Measurements from ENCODE around the gene MGMT.

The MGMT gene

DNA sequence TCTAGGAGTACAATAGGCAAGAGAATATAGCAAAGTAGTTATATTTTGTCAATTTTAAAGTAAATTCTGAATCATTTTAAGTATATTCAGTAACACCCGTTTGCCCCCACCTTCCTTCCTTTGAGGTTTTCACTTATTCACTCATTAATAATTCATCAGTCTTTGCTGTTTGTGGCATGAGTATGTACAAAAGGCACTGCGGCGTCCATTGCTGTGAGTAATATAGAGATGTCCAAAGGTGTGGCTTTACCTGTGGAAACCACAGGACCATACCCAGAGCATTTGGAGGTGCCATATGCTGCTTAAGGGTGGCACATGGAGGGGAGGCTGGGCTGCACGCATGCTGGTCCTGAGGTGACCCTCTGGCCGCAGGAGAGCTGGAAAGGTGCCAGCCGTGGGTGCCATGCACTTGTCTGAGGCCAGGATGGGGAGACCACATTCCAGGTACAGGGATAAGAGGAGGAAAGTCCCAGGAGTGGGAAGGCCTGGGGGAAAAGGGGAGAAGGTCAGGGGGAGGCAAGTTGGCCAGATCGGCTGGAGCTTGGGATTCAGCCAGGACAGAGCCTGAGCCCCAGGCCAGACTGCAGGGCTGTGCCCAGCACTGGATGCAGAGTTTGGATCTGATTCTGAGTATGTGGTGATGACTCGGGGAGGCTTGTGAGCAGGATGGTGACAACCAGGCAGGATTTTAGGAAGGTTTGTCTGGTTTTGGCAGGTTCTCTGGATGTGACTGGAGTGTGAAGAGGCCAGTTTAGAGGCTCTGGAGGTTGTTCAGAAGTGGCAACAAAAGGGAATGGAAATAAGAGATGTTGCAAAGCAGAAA is 223.4 kb downstream of the MGMT start:
- no peak for DNase-seq (ENCODE audit: low read depth)

DNA sequence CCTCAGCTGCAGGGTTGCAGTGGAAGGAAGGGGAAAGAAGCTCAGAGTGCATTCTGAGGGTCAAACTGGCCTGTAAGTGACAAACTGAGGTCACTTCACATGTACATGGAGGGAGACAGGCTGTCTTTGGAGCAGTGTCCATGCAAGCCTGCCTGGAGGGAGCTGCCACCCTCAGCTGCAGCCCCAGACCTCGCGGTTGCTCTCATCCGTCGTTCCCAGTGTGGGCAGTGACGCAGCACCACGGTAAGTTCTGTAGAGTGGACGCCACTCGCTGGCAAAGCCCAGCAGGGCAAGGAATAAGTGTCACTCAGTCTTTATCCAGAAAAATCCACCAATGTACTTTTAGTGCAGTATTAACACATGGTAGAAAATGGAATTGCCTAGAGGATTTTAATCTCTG is 225.7 kb downstream of the MGMT start:
- DNase-seq (ENCODE audit: low read depth) = no peak

DNA sequence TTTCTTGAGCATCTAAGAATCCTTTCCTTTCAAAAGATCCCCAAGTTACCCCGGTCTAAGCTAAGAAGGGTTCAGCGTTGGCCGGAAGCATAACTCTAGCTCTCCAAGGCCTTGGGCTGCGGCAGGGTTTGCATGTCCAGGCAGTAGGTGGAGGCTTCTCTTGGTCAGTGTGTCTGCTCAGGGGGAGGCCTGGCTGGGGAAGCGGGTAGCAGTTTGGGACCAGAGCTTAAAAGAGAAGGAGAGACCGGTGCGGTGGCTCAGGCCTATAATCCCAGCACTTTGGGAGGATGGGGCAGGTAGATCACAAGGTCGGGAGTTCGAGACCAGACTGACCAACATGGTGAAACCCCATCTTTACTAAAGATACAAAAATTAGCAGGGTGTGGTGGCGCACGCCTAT is 226.3 kb downstream of the MGMT start:
- no peak for DNase-seq (ENCODE audit: low read depth)

DNA sequence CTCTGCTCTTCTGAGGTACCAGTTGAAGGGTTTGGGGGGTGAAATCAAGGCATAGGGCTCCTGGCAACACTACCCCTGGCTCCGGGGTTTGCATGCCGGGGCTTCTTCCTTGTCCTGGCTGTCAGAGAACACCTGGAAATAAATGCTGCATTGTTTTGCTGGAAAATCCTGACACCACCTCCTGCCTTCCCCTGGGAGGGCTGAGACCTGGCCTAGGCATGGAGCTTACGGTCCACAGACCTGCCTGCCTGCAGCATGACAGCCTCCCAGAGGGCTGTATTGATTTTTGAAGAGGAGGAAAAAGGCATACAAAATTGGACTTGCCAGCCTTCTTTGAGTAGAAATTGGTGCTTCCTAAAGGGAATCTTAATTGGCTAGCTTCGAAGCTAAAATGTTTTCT is 227.1 kb downstream of the MGMT start:
- no peak for DNase-seq (ENCODE audit: low read depth)

DNA sequence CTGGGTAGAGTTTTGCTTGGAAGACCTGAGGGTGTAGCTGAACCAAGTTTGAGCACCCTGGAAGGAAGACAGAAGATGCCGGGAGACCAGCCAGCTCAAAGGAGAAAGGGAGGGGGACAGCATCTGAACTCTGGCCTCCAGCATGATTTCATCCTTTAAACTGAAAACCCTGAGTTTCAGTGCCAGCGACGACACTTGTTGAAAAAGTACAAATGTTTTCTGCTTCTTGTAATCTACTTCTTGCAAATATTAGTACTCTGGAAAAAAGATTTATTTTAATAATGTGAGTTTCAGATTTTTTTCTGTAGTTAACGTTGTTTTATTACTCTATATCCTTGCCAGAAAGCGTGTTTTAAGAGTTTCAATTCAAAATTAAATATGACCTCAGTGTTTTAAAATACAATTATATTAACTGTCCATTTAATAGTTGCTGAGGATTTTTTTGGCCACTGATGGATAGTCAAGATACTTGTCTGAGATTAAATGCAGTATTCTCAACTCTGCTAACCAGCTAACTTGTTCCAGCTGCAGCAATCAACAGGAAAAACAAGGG is 227.7 kb downstream of the MGMT start:
- no peak for DNase-seq (ENCODE audit: low read depth)

DNA sequence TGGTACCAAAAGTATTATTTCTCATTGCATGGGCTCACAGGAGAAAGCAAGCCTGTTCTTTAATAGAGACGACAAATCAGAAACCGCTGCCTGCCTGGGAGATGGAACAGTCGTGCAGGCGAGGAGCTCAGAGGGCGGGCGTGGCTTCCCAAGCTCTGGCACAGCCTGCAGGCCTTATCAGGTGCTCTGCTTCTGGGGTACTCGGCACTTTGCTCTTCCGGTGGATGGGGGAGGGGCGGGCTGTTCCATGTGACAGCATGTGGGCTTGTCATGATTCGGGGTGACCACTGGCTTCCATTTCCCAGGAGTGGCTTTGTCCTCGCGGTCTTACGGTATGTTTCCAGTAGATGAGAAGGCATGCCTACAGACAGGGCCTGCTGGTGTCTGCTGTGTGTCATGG is 228.6 kb downstream of the MGMT start:
- no peak for DNase-seq (ENCODE audit: low read depth)

DNA sequence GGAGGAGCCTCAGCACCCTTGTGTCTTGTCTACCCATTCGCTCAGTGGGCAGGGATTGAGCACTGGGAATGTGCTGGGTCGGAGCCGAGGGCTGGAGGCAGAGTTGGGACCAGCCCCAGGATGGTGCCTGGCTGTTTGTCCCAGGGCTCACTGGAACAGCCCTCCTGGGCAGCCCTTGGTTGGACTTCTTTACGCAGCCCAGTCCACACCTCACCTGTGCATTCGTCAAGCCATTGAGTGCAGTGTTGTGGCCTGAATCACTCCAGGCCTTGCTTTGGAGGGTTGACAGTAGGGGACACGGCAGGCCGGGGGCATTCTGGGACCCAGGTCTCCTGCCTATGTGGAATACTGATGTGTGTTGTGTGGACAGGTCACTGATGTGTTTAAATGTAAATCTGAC is 229.6 kb downstream of the MGMT start:
- no peak for DNase-seq (ENCODE audit: low read depth)

DNA sequence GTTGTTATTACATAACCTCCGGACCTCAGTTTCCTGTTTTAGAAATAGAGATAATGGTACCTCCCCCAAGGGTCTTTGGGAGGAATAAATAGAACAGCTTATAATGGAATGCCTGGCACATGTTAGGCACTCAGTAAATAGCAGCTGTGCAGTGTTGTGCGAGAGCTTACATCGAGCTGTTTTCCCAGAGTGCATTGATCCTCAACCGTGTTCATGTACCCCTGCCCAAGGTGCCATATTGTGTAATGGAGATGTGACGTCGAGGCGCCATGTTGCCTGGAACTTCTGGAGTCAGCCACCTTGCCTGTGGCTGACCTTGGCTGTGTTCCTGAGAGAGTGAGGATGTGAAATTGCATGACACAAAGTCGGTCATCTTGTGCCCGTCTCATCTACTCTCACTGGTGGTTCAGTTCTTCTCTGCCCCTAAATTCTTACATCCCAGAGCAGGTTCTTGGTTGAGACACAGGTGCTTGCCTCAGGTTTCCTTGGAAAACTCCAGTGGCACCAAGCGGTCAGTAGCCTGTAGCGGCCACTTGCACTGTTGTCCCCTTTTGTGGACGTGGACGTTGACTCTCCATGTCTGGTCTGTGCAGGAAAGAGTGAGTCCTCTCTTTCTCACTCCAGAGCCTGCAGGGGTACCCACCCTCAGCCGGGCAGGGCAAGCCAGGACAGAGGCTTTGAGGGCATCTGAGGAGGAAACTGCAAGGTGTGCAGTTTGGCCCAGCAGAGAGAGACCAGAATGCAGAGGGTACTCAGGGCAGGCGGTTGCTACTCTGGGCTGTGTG is 230.6 kb downstream of the MGMT start:
- DNase-seq (ENCODE audit: low read depth) = no peak

DNA sequence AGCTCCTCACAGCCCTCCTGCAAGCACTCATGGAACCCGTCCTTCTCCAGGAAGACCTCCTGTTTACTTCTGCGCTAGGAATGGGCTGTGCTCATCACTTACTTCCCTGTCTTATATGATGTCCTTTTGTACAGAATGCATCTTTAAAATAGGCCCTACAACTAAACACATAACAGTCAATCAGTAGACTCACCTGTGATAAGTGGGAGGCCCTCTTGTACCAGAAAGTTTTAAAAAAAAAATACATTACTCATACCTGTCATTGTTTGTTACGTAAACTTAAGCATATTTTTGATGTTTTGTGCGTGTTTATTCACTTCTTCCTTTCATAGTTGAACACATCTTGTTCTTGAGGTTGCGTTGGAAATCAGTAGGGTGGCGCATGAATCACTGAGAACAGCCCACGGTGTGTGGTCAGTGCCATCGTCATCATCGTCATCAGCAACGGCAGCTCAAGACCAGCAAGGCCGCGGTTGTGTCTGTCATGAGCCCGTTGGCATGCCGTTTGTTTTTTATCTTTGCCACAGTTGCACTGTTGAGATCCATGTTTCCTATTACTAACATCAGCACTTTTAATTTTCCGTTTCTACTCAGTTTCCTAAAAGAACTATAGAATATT is 232.8 kb downstream of the MGMT start:
- DNase-seq (ENCODE audit: low read depth) = no peak

DNA sequence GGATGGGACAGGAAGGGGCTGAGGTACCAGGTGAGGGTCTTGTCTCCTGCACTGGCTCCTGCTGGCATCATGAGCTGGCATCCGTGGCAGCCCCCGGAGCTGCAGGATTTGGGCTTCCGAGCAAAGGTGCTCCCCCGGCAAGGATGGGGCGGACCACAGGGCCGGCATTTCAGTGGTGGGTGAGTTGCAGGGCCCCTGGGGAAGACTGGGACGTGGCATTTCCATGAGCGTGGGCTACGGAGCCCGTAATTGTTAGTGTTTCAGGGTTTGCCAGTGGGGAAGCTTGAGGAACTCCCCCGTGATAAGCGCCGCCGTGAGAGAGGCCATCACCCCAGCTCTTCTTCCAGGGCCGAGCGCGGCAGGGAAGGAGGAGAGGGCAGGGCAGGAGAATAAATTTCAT is 235.6 kb downstream of the MGMT start:
- DNase-seq (ENCODE audit: low read depth) = no peak

DNA sequence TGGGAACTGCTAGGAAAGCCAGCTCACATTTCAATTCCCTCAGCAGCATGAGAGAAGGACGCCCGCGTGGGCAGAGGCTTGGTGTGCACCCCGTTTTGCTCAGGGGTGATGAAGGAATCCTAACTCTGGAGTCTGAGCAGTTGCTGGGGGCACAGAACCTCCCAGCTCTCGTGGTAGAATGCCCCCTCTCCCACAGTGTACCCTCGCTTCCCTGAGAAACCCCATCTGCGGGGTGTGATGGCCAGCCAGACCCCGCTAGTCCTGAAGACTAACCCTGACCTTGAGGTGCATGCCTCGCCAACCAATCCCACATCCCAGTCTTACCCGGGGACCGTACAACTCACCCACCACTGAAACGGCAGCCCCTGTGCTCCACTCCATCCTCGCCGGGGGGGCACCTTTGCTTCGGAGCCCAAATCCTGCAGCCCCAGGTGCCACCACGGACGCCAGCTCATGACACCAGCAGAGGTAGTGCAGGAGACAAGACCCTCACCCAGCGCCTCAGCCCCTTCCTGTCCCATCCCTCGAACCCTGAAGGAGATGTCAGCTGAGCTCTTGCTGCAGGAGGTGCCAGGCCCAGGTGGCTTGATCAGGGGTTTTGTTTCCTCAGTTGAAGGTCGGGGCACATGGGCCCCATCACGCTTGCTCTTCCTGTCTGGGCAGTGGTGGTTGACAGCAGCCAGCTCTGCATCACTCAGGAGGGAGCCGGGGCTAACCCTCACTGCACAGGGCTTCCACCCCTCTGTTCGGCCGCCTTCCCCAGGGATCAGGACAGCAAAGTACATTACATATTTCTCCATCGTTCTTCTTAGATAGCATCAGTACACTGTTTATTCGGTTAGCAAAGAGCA is 236.5 kb downstream of the MGMT start:
- no peak for DNase-seq (ENCODE audit: low read depth)

DNA sequence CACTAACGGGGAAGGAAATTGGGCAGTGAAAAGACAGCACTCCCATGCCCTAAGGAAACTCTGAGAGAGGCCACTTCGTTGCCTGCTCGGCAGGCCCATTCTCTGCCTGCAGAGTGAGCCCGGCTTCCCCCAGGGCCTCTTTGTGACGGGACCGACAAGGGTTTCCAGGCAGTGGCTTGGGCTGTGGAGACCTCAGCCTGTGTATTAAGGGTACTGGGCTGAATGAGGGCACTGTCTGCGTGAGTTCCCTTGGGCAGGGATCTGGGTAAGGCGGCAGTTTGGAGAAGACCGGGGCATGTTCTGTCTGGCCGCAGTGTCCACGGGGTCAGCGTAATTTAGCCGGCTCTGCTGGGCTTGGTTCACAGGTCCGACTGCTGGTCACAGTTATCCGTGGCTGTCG is 237.2 kb downstream of the MGMT start:
- no peak for DNase-seq (ENCODE audit: low read depth)

DNA sequence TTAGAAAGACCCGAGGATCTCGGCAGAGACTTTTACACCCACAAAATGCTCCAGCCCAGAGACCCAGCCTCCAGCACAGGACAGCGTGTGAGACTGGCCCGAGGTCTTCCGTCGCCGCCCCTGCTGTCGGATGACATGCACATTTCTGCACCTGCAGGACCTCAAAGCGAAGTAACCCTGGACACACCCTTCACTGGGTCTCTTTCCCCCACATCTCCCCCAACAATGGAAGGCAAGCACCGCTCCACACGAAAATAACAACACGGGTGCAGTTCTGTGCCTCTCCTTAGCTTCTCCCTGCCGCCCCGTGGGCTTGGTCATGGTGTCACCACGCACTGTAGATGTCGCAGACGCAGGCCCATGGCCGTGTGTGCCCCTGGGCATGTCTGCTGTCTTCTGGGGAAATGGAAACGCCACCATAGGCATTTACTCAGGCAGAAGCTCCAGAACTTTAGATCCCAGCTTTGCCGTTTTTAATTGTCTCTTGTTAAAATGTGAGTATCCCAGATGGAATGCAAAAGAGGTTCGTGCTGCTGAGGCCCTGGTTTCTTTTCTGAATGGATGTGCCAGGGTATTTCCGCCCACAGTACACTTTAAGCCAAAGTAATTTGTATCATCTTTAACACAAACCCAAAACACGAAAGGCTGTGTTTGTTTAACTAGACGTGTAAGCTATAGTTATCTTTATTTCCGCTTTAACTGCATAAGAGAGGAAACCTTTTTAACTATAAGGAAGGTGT is 237.9 kb downstream of the MGMT start:
- no peak for DNase-seq (ENCODE audit: low read depth)

DNA sequence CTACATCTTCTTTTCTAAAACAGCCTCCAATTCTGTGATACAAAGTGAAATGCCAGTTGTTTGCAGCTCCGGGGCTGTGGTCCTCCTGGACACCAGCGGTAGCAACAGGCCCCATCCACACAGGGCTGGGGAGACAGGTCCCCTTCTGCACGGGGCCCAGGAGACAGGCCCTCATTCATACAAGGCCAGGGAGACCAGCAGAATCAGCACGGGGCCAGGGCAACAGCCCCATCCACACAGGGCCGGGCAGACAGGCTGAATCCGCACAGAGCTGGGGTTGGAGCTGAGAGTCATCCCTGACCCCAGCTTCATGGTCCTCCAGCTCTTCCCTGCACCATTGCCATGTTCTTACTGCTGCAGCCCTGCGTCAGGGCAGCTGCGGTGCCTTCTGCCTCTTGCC is 238.6 kb downstream of the MGMT start:
- DNase-seq (ENCODE audit: low read depth) = no peak

DNA sequence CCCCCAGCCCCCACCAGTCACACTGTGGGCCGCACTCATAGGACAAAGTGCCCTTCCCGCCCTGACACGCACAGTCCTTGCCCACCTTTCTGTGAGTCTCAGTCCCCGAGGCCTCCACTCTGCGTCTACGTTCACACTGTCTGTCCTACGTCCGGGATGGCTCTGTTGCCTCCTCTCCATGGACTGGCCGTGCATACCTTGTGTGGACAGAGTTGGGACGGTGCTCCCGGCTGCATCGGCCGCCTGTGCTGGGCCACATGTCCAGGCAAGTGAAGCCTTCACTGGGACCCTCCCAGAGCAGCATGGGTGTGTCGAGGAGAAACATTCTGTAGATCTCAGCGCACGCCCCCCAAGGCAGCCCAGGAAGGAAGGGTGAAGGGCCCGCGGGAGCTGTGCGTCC is 239.0 kb downstream of the MGMT start:
- no peak for DNase-seq (ENCODE audit: low read depth)

DNA sequence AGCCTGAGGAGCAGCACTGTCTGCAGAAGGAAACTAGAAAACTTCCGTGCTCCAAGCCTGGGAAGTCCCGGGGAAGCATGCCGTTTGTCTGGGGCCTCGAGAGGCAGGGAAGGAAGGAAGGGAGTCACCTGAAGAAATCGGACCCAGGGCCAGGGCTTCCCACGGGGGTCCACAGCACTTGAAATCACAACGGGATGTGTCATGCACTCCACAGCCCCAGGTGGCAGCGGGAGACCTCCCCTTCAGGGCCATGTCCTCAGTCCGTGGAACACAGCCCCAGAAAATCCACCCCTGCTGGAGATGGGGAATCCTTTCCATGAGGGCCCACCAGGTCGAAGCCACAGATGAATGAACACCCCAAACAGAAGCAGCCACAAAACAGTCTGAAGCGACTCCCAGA is 239.5 kb downstream of the MGMT start:
- DNase-seq (ENCODE audit: low read depth) = no peak

DNA sequence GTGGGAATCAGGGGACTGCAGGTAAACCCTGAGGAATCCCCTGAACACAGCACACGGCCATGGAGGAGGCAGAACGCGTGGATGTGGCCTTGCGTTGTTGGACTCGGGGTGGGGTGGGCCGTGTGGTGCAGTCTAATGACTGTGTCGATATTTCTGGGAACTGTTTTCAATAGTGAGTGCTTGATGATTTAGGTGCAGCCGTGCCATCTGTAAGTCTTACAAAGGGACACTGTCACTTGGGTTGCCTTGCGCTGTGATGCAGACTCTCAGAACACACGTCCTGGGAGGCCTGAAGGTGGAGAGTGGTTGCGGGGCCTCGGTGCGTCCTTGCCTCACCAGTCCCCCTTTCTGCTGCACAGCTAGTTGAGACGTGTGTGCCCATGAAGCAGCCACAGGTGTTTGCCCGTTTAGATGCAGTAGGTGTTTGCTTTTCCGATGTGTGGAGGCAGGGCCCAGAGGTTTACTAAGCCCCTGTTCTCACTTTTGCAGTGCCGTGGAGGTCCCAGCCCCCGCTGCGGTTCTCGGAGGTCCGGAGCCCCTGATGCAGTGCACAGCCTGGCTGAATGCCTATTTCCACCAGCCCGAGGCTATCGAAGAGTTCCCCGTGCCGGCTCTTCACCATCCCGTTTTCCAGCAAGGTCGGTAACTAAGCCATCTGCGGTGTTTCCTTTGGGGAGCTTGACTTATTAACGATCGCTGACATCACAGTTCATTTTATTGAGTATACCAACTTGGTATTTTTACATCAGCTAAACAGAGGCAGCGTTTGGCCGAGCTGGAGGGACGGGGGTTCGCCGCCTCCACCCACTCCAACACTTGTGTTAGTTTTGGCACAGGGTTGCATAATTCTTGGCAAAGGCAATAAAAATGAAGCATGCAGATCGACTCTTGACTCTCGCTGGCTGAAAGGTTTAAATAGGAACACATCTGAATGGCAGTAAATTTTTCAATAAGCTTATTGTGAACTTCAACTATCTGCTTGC is 240.7 kb downstream of the MGMT start:
- no peak for DNase-seq (ENCODE audit: low read depth)

DNA sequence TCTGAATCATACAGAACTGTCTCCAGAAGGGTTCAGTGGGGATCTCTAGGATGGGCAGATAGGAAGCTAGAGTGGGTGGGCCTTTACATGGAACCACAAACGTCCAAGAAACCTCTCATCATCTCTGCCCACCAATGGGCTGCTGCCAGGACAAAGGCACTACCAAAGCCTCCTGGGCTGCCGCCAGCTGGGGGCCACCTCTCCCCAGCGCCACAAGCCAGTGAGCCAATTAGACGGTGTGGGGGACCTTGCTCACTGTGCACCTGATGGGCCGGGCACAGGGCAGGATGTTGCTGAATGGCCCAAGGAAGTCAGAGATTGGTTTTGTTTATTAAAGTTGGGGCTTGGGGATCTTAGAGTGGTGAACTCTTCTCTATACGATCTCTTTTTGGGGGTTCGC is 242.1 kb downstream of the MGMT start:
- DNase-seq (ENCODE audit: low read depth) = no peak

DNA sequence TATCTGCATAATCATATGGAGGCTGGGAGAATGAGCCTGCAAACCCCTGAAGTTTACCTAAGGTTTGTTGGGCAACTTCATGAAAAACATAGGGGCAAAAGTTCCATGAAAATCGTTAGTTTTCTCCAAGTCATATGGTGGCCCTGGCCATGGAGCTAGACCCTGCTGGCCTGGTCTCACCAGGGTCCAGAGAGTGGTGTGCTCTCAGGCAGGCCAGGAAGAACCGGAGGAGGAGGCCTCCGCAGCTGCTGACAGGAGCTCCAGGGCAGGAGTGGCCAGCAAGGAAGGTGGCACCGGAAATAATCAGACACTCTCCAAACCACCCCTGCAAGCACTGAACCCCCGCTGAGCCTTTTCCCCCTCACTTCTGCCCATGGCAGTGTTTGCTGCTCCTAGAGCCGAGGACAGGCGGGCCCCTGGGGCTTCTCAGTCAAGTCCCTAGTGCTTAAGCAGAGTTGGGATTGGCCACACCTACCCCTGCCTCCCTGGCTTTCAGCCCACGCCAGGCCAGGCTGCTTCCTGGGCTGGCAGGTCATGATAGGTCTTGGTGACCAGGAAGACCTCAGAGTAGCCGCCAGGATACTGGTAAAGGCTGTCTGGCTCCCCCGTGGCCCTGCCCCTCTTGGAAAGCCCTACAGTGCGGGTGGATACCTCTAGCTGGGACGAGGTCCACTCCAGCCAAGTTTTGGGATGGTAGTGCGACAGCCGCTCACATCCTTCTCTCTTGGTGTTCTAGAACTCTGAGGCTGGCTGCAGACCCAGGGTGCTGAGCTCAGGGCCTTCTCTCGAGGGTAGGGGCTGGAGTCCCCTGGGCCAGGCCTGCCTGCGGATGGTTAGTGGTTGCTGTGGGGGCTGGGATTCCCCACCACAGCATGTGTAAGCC is 242.8 kb downstream of the MGMT start:
- no peak for DNase-seq (ENCODE audit: low read depth)

Measured in activated T-cell treated with anti-CD3 and anti-CD28 coated beads for 24 hours (primary cell).